ENCODE data around the gene TMPO.
"Not testable (repeated sequence)": the region's sequence is repeated elsewhere in the genome, so short reads cannot be mapped to it uniquely, and the experiment has no call there.

TMPO gene

DNA sequence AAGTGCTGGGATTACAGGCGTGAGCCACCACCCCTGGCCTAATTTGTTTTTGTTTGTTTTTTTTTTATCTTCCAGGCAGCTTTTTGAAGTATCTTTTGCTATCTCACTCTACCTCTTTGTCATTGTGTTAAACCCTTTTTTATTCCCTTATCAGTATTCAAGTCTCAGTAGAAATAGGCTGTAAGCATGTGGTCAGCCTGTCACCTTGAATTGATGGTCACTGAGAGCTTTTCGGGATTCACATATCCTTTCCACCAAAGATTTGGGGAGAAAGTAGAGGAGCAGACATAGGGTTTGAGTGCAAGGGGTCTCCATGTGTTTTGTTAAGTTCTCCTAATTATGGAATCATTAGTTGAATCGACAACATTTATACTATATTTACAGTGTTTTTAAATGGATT is 36.4 kb downstream of the TMPO start (continued):
- TF ChIP-seq, protein P1, sequence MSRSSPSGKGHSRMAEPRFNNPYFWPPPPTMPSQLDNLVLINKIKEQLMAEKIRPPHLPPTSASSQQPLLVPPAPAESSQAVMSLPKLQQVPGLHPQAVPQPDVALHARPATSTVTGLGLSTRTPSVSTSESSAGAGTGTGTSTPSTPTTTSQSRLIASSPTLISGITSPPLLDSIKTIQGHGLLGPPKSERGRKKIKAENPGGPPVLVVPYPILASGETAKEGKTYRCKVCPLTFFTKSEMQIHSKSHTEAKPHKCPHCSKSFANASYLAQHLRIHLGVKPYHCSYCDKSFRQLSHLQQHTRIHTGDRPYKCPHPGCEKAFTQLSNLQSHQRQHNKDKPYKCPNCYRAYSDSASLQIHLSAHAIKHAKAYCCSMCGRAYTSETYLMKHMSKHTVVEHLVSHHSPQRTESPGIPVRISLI (tag by site-specific recombination; IDR thresholded peaks at IDR 0.05) = no peak

DNA sequence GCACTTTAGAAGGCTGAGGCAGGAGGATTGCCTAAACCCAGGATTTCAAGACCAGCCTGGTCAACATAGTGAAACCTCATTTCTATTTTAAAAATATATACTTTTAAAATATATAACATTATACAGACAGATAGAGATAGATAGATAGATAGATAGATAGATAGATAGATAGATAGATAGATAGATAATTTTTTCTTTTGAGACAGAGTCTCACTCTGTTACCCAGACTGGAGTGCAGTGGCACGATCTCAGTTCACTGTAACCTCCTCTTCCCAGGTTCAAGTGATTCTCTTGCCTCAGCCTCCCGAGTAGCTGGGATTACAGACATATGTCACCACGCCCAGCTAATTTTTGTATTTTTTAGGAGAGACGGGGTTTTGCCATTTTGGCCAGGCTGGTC is 42.7 kb downstream of the TMPO start:
- POLR2A ChIA-PET; H3K4me3 ChIP-seq (ENCODE audit: low read depth, low read length); H3K4me1 ChIP-seq (ENCODE audit: control insufficient read depth, insufficient read depth, low read length); H3K9me3 ChIP-seq (ENCODE audit: control insufficient read depth, insufficient read depth, low read depth, low read length); H3K27ac ChIP-seq (ENCODE audit: extremely low read depth, low read depth, low read length); H3K36me3 ChIP-seq (ENCODE audit: control insufficient read depth in 2 of 2, insufficient read depth in 1 of 2, low read length in 2 of 2): not testable (repeated sequence)
- CTCF ChIA-PET = interaction anchor here (0.6 kb wide), 1 partner anchor 47 kb away, joined by 3 read pairs; no protein-coding TSS in a partner anchor

DNA sequence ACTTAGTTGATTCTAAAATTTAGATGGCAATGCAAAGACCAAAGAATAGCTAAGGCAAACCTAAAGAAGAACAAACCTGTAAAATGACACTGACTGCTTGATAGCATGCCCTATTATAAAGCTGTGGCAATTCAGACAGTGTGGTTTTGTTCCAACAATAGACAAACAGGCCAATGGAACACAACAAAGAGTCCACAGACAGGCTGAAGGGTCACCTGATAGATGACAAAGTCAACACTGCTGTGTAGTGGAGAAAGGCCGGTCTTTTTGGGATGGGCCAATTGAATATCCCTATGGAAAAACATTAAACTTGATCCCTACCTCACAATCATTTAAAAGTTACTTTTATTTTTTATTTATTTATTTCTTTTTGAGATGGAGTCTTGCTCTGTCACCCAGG is 44.3 kb downstream of the TMPO start:
- TF ChIP-seq, protein P2, sequence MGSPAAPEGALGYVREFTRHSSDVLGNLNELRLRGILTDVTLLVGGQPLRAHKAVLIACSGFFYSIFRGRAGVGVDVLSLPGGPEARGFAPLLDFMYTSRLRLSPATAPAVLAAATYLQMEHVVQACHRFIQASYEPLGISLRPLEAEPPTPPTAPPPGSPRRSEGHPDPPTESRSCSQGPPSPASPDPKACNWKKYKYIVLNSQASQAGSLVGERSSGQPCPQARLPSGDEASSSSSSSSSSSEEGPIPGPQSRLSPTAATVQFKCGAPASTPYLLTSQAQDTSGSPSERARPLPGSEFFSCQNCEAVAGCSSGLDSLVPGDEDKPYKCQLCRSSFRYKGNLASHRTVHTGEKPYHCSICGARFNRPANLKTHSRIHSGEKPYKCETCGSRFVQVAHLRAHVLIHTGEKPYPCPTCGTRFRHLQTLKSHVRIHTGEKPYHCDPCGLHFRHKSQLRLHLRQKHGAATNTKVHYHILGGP (tag by site-specific recombination; IDR thresholded peaks at IDR 0.05) = no peak
- no peak for TF ChIP-seq ZNF416 (tag by site-specific recombination; IDR thresholded peaks at IDR 0.05)
- CTCF ChIA-PET = no interaction called here
- H3K36me3 ChIP-seq (ENCODE audit: control insufficient read depth in 2 of 2, insufficient read depth in 1 of 2, low read length in 2 of 2) = no peaks in the 10 kb centered on the region
- H3K27ac ChIP-seq (ENCODE audit: extremely low read depth, low read depth, low read length) = no peak overlapping the region
- POLR2A ChIA-PET = no interaction called here
- no peaks in the 10 kb centered on the region for H3K9me3 ChIP-seq (ENCODE audit: control insufficient read depth, insufficient read depth, low read depth, low read length)
- H3K4me3 ChIP-seq (ENCODE audit: low read depth, low read length) = no peak overlapping the region
- no peaks in the 10 kb centered on the region for H3K4me1 ChIP-seq (ENCODE audit: control insufficient read depth, insufficient read depth, low read length)

DNA sequence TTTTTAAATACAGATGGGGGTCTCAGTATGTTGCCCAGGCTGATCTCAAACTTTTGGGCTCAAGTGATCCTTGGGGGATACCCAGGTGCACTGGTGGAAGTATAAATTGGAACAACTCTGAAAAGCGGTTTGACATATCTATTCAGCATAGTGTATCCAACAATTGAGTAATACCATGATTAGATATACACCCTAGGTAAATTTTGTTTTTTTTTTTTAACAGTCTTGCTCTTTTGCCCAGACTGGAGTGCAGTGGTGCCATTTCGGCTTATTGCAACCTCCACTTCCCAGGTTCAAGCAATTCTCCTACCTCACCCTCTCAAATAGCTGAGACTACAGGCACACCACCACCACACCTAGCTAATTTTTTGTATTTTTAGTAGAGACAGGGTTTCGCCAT is 46.5 kb downstream of the TMPO start:
- ChIA-PET CTCF (interaction anchor here (0.8 kb wide), 1 partner anchor 9 kb away, joined by 5 read pairs; no protein-coding TSS in a partner anchor), POLR2A (no interaction called here)
- Histone ChIP-seq H3K4me1 (ENCODE audit: control insufficient read depth, insufficient read depth, low read length) (no peaks in the 10 kb centered on the region), H3K27ac (ENCODE audit: extremely low read depth, low read depth, low read length) (no peak overlapping the region), H3K4me3 (ENCODE audit: low read depth, low read length) (no peak overlapping the region), H3K36me3 (ENCODE audit: control insufficient read depth in 2 of 2, insufficient read depth in 1 of 2, low read length in 2 of 2) (no peaks in the 10 kb centered on the region), H3K9me3 (ENCODE audit: control insufficient read depth, insufficient read depth, low read depth, low read length) (no peaks in the 10 kb centered on the region)
- TF ChIP-seq SETDB1 (IDR thresholded peaks at IDR 0.05; ENCODE audit: insufficient read length, low read length) = no peak
- no peak for TF ChIP-seq ZNF23 (tag by site-specific recombination; IDR thresholded peaks at IDR 0.05; ENCODE audit: borderline replicate concordance)
- no peak for TF ChIP-seq EGR2 (tag by site-specific recombination; IDR thresholded peaks at IDR 0.05; ENCODE audit: low read depth)
- no peak for TF ChIP-seq ZSCAN16 (tag by site-specific recombination; IDR thresholded peaks at IDR 0.05)
- TF ChIP-seq GLI4 (tag by site-specific recombination; IDR thresholded peaks at IDR 0.05) = no peak

DNA sequence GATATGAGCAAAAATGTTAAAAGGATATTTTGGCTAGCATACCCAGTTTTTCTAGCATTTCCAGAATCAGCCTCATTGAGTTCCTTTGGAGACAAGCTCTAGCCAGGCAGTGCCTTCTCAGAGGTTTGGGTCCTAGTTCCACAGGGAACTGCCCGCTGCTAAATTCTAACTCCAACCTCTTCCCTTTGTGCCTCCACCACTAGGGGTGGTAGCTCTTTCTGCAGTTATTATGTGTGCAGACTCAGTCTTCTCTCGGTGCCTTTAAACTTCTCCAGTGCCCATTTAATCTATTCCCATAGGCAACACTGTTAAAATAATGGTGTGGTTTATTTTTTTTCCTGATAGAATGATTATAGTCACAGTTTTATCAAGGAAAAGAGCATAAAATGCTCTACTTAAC is 56.6 kb downstream of the TMPO start:
- Histone ChIP-seq H3K27ac (ENCODE audit: extremely low read depth, low read depth, low read length) (no peak overlapping the region), H3K4me3 (ENCODE audit: low read depth, low read length) (no peak overlapping the region), H3K36me3 (ENCODE audit: control insufficient read depth in 2 of 2, insufficient read depth in 1 of 2, low read length in 2 of 2) (no peaks in the 10 kb centered on the region), H3K4me1 (ENCODE audit: control insufficient read depth, insufficient read depth, low read length) (no peaks in the 10 kb centered on the region), H3K9me3 (ENCODE audit: control insufficient read depth, insufficient read depth, low read depth, low read length) (no peaks in the 10 kb centered on the region)
- TF ChIP-seq, protein P3, sequence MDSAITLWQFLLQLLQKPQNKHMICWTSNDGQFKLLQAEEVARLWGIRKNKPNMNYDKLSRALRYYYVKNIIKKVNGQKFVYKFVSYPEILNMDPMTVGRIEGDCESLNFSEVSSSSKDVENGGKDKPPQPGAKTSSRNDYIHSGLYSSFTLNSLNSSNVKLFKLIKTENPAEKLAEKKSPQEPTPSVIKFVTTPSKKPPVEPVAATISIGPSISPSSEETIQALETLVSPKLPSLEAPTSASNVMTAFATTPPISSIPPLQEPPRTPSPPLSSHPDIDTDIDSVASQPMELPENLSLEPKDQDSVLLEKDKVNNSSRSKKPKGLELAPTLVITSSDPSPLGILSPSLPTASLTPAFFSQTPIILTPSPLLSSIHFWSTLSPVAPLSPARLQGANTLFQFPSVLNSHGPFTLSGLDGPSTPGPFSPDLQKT (IDR thresholded peaks at IDR 0.05; ENCODE audit: borderline replicate concordance, low read depth, low read length) = no peak
- TF ChIP-seq, protein P4, sequence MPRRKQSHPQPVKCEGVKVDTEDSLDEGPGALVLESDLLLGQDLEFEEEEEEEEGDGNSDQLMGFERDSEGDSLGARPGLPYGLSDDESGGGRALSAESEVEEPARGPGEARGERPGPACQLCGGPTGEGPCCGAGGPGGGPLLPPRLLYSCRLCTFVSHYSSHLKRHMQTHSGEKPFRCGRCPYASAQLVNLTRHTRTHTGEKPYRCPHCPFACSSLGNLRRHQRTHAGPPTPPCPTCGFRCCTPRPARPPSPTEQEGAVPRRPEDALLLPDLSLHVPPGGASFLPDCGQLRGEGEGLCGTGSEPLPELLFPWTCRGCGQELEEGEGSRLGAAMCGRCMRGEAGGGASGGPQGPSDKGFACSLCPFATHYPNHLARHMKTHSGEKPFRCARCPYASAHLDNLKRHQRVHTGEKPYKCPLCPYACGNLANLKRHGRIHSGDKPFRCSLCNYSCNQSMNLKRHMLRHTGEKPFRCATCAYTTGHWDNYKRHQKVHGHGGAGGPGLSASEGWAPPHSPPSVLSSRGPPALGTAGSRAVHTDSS (tag by site-specific recombination; IDR thresholded peaks at IDR 0.05) = no peak
- no peak for TF ChIP-seq ZNF660 (tag by site-specific recombination; IDR thresholded peaks at IDR 0.05)
- TF ChIP-seq ZNF202 (tag by site-specific recombination; IDR thresholded peaks at IDR 0.05; ENCODE audit: borderline replicate concordance) = no peak
- TF ChIP-seq SALL2 (tag by site-specific recombination; IDR thresholded peaks at IDR 0.05; ENCODE audit: borderline replicate concordance) = no peak
- no peak for TF ChIP-seq ZNF670 (tag by site-specific recombination; IDR thresholded peaks at IDR 0.05; ENCODE audit: low read depth)
- no peak for TF ChIP-seq ZNF37A (tag by site-specific recombination; IDR thresholded peaks at IDR 0.05)
- TF ChIP-seq ZNF133 (tag by site-specific recombination; IDR thresholded peaks at IDR 0.05) = no peak
- TF ChIP-seq, protein P5, sequence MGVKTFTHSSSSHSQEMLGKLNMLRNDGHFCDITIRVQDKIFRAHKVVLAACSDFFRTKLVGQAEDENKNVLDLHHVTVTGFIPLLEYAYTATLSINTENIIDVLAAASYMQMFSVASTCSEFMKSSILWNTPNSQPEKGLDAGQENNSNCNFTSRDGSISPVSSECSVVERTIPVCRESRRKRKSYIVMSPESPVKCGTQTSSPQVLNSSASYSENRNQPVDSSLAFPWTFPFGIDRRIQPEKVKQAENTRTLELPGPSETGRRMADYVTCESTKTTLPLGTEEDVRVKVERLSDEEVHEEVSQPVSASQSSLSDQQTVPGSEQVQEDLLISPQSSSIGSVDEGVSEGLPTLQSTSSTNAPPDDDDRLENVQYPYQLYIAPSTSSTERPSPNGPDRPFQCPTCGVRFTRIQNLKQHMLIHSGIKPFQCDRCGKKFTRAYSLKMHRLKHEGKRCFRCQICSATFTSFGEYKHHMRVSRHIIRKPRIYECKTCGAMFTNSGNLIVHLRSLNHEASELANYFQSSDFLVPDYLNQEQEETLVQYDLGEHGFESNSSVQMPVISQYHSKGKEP (tag by site-specific recombination; IDR thresholded peaks at IDR 0.05) = no peak
- POLR2A ChIA-PET = interaction anchor here (1.8 kb wide), 1 partner anchor 21 kb away, joined by 6 read pairs; the partner anchor contains the start of gene SLC25A3
- CTCF ChIA-PET = interaction anchor here (0.6 to 1.6 kb wide), 4 partner anchors 21 to 427 kb away, joined by 3 to 6 read pairs (median 4); no protein-coding TSS in a partner anchor
